Vagina (tissue), 2 donors: Measurements from ENCODE around the gene TUBB4A.

Experiments used
- POLR2A ChIP-seq, 2 donors: fragments of 450-650 bp; IDR thresholded peaks; one replicate each; pipeline ENCODE4 v1.6.1; 2017; ENCODE audit warnings: antibody characterized with exemption in 2 of 2, mild to moderate bottlenecking in 2 of 2, moderate library complexity in 2 of 2
- TF ChIP-seq, protein P1 (sequence below), 3 experiments: fragments of 450-650 bp in 2 of 3; fragments of 200-600 bp in 1 of 3; sonication (generic) in 1 of 3; IDR thresholded peaks; one replicate each; pipeline ENCODE4 v1.5.1; 2017 to 2019; ENCODE audit warnings: antibody characterized with exemption in 3 of 3, mild to moderate bottlenecking in 2 of 3, moderate library complexity in 2 of 3

DNA sequence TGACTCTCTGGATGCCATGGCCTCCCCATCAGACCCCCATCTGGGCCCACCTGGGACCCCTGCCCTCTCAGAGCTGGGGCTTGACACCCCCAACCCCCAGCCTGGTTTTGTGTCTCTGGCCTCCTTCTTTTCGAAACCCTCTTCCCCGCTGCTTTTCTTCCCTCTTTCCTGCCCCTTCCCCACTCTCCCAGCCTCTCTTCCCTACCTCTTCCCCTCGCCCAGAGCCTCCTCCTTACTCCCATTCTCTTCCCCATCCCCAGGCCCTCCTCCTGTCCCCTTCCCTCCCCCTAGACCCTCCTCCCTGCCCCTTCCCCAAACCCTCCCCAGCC is 30.9 kb upstream of the TUBB4A start:
- TF ChIP-seq, protein P1, sequence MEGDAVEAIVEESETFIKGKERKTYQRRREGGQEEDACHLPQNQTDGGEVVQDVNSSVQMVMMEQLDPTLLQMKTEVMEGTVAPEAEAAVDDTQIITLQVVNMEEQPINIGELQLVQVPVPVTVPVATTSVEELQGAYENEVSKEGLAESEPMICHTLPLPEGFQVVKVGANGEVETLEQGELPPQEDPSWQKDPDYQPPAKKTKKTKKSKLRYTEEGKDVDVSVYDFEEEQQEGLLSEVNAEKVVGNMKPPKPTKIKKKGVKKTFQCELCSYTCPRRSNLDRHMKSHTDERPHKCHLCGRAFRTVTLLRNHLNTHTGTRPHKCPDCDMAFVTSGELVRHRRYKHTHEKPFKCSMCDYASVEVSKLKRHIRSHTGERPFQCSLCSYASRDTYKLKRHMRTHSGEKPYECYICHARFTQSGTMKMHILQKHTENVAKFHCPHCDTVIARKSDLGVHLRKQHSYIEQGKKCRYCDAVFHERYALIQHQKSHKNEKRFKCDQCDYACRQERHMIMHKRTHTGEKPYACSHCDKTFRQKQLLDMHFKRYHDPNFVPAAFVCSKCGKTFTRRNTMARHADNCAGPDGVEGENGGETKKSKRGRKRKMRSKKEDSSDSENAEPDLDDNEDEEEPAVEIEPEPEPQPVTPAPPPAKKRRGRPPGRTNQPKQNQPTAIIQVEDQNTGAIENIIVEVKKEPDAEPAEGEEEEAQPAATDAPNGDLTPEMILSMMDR (IDR thresholded peaks at IDR 0.05) = no peak
- TF ChIP-seq POLR2A (IDR thresholded peaks at IDR 0.05) = no peak
